Measurements from ENCODE around the gene REXO5.

GRCh38 chr16:20767577-20767976 lies 38.8 kb upstream of the REXO5 start:
- TF ChIP-seq KAT7 (CRISPR knock-in tag; IDR thresholded peaks at IDR 0.05; ENCODE audit: borderline replicate concordance) (no peak), CBFB (CRISPR knock-in tag; IDR thresholded peaks at IDR 0.05; ENCODE audit: low read depth) (no peak), CTCF (IDR thresholded peaks at IDR 0.05) (no peak), USF1 (CRISPR knock-in tag; IDR thresholded peaks at IDR 0.05) (no peak), ZNF121 (CRISPR knock-in tag; IDR thresholded peaks at IDR 0.05) (no peak), NR2C2 (CRISPR knock-in tag; IDR thresholded peaks at IDR 0.05) (no peak), SP1 (CRISPR knock-in tag; conservative IDR thresholded peaks at IDR 0.05) (no peak), ETV6 (CRISPR knock-in tag; IDR thresholded peaks at IDR 0.05) (no peak), STAT6 (CRISPR knock-in tag; conservative IDR thresholded peaks at IDR 0.05; ENCODE audit: low read depth) (no peak), E2F5 (CRISPR knock-in tag; IDR thresholded peaks at IDR 0.05) (no peak), FOXP1 (CRISPR knock-in tag; IDR thresholded peaks at IDR 0.05; ENCODE audit: borderline replicate concordance) (no peak), TCF7 (CRISPR knock-in tag; IDR thresholded peaks at IDR 0.05; ENCODE audit: low read depth) (no peak), RORB (CRISPR knock-in tag; IDR thresholded peaks at IDR 0.05) (no peak)
